OCI-LY1 (cell line): ENCODE results near the gene THAP4.

Experiments
- H2AFZ ChIP-seq: fragments of 200-600 bp; sonication (generic), shearing (Covaris generic); 2 replicates; pipeline ENCODE4 v1.6.0; 2014; ENCODE audit warnings: antibody characterized with exemption, mild to moderate bottlenecking, low read length
- H3F3A ChIP-seq: fragments of 200-600 bp; sonication (generic), shearing (Covaris generic); 2 replicates; pipeline ENCODE4 v1.6.0; 2014; ENCODE audit warnings: mild to moderate bottlenecking, antibody characterized with exemption, low read length, moderate library complexity; ENCODE audit not compliant: insufficient read depth
- H3K27ac ChIP-seq: fragments of 200-600 bp; sonication (generic); 2 replicates; pipeline ENCODE4 v1.5.1; 2014; ENCODE audit warnings: low read length, mixed run types, mild to moderate bottlenecking, low read depth; ENCODE audit not compliant: poor library complexity, severe bottlenecking
- H3K27me3 ChIP-seq: fragments of 200-600 bp; sonication (generic); 2 replicates; pipeline ENCODE4 v1.6.0; 2014; ENCODE audit warnings: antibody characterized with exemption, mild to moderate bottlenecking, low read length, moderate library complexity; ENCODE audit not compliant: insufficient read depth
- H3K36me3 ChIP-seq: fragments of 200-600 bp; sonication (generic); 2 replicates; pipeline ENCODE4 v1.6.1; 2014; ENCODE audit warnings: mild to moderate bottlenecking, antibody characterized with exemption, low read length, moderate library complexity, mixed read lengths; ENCODE audit not compliant: insufficient read depth
- H3K4me1 ChIP-seq: fragments of 200-600 bp; sonication (generic); 2 replicates; pipeline ENCODE4 v1.5.1; 2014; ENCODE audit warnings: mild to moderate bottlenecking, low read length, moderate library complexity; ENCODE audit not compliant: insufficient read depth, severe bottlenecking
- H3K4me2 ChIP-seq: fragments of 200-600 bp; sonication (generic), shearing (Covaris generic); 2 replicates; pipeline ENCODE4 v1.6.1; 2014; ENCODE audit warnings: low read length
- H3K4me3 ChIP-seq: fragments of 200-600 bp; sonication (generic); 2 replicates; pipeline ENCODE4 v1.5.1; 2014; ENCODE audit warnings: low read length, low read depth, mild to moderate bottlenecking, mixed read lengths; ENCODE audit not compliant: poor library complexity, severe bottlenecking
- H3K79me2 ChIP-seq: fragments of 200-600 bp; shearing (Covaris generic); 2 replicates; pipeline ENCODE4 v1.6.1; 2016; ENCODE audit warnings: mixed run types, low read length, mixed read lengths; ENCODE audit not compliant: insufficient read depth
- H3K9ac ChIP-seq: fragments of 200-600 bp; sonication (generic), shearing (Covaris generic); 2 replicates; pipeline ENCODE4 v1.6.1; 2014; ENCODE audit warnings: mild to moderate bottlenecking, low read length, mixed read lengths
- H3K9me2 ChIP-seq: fragments of 200-600 bp; sonication (generic), shearing (Covaris generic); 2 replicates; pipeline ENCODE4 v1.6.1; 2014; ENCODE audit warnings: low read depth, mild to moderate bottlenecking, low read length, mixed read lengths
- H3K9me3 ChIP-seq: fragments of 200-600 bp; shearing (Covaris generic); 2 replicates; pipeline ENCODE4 v1.6.1; 2014; ENCODE audit warnings: low read length, mixed read lengths
- H4K20me1 ChIP-seq: fragments of 200-600 bp; sonication (generic), shearing (Covaris generic); 2 replicates; pipeline ENCODE4 v1.6.0; 2016; ENCODE audit warnings: mild to moderate bottlenecking, low read length; ENCODE audit not compliant: insufficient read depth
- CTCF ChIP-seq: fragments of 200-600 bp; sonication (generic), shearing (Covaris generic); IDR thresholded peaks from 2 replicates; pipeline ENCODE4 v1.5.1; 2017; ENCODE audit warnings: mild to moderate bottlenecking, antibody characterized with exemption, low read length, moderate library complexity, mixed read lengths
- EZH2 ChIP-seq: fragments of 200-600 bp; sonication (generic), shearing (Covaris generic); IDR thresholded peaks from 2 replicates; pipeline ENCODE4 v1.8.0; 2017; ENCODE audit warnings: borderline replicate concordance, mixed run types, mild to moderate bottlenecking, antibody characterized with exemption, low read length, moderate library complexity, mixed read lengths

The THAP4 gene

GRCh38 chr2:241629762-241630435 is 7.1 kb downstream of the THAP4 start:
- no peaks in the 10 kb centered on the region for H4K20me1 ChIP-seq
- no peak overlapping the region for H3K9ac ChIP-seq
- H3K9me2 ChIP-seq = no peaks in the 10 kb centered on the region
- H2AFZ ChIP-seq = no peak overlapping the region
- H3K27me3 ChIP-seq = no peaks in the 10 kb centered on the region
- TF ChIP-seq EZH2 (no peak), CTCF (no peak)
- no peaks in the 10 kb centered on the region for H3F3A ChIP-seq
- H3K9me3 ChIP-seq = no peaks in the 10 kb centered on the region
- peaks cover 45% of the 10 kb centered on the region for H3K36me3 ChIP-seq
- peak overlapping the region; percentile 7; the same call in 1 of the 2 replicates for H3K4me2 ChIP-seq
- peak overlapping the region; percentile 7 for H3K27ac ChIP-seq
- H3K79me2 ChIP-seq = peaks cover 8% of the 10 kb centered on the region
- peaks cover 11% of the 10 kb centered on the region for H3K4me1 ChIP-seq
- no peak overlapping the region for H3K4me3 ChIP-seq

- Histone ChIP-seq H3K9ac (no peak overlapping the region), H3K4me2 (no peak overlapping the region), H3K27ac (no peak overlapping the region), H3K9me2 (no peaks in the 10 kb centered on the region), H3K36me3 (peaks cover 30% of the 10 kb centered on the region), H3K4me3 (no peak overlapping the region), H2AFZ (no peak overlapping the region), H3F3A (no peaks in the 10 kb centered on the region), H4K20me1 (no peaks in the 10 kb centered on the region), H3K27me3 (no peaks in the 10 kb centered on the region), H3K9me3 (no peaks in the 10 kb centered on the region), H3K79me2 (peaks cover 3% of the 10 kb centered on the region; the same call in 1 of the 2 replicates), H3K4me1 (peaks cover 8% of the 10 kb centered on the region)
- TF ChIP-seq CTCF (no peak), EZH2 (no peak)
Measured at GRCh38 chr2:241627675-241628074, 9.3 kb downstream of the THAP4 start.

- peaks cover 26% of the 10 kb centered on the region for H3K36me3 ChIP-seq
- H3K79me2 ChIP-seq = no peaks in the 10 kb centered on the region
- no peaks in the 10 kb centered on the region for H3K9me3 ChIP-seq
- H3K27ac ChIP-seq = no peak overlapping the region
- no peak overlapping the region for H3K9ac ChIP-seq
- TF ChIP-seq EZH2 (no peak), CTCF (no peak)
- H2AFZ ChIP-seq = no peak overlapping the region
- H3K4me2 ChIP-seq = no peak overlapping the region
- no peak overlapping the region for H3K4me3 ChIP-seq
- peaks cover 26% of the 10 kb centered on the region for H3K4me1 ChIP-seq
- no peaks in the 10 kb centered on the region for H3K27me3 ChIP-seq
- no peaks in the 10 kb centered on the region; the same call in 1 of the 2 replicates for H3F3A ChIP-seq
- H3K9me2 ChIP-seq = no peaks in the 10 kb centered on the region
- H4K20me1 ChIP-seq = no peaks in the 10 kb centered on the region
Measured at GRCh38 chr2:241620419-241620769, 16.6 kb downstream of the THAP4 start.
